Activated CD4-positive, CD25-positive, alpha-beta regulatory T cell treated with anti-CD3 and anti-CD28 coated beads, Interleukin-2, amount 50 U/mL, for 72 hours (primary cell): ENCODE results near the gene MCTP2.
"Not testable (repeated sequence)": the region's sequence is repeated elsewhere in the genome, so short reads cannot be mapped to it uniquely, and the experiment has no call there.

Source experiments
- DNase-seq: peaks from one replicate; pipeline ENCODE4 v3.0.0; 2021

MCTP2 gene

DNA sequence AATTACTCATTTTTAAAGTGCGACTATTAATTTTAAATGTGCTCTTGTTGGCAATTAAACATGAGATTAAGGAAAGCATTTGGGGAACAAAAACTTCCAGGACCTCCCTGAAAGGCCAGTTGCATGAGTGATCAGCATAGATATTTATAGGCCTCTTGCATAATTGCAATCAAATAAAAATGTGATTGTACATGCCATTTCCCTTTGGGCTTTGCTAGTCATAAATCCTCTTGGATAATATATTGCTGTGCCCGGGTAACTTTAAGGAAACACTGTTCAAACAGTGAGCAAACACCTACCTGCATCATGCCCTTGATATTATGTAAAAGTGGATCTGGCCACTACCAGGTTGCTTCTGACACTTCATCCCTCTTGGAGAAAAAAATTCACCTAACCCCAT, 239.1 kb downstream of the MCTP2 start:
- DNase-seq: no peak

DNA sequence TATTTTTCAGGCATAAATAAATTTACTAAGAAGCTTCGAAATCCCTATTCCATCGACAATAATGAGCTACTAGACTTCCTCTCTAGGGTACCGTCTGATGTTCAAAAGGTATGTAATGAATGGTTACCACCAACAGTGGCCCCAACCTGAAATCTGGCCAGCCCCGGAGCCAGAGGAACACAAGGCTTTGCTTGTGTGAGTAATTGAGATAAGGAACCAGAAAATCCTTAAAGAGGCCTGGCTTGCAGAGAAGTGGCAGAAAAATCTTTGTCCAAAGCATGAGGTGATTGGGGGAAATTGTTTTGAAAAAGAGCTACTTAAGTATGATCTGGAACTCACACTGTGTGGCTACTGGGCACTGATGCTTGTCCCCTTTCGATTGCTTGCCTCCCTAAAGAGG, 245.3 kb downstream of the MCTP2 start:
- DNase-seq: no peak

DNA sequence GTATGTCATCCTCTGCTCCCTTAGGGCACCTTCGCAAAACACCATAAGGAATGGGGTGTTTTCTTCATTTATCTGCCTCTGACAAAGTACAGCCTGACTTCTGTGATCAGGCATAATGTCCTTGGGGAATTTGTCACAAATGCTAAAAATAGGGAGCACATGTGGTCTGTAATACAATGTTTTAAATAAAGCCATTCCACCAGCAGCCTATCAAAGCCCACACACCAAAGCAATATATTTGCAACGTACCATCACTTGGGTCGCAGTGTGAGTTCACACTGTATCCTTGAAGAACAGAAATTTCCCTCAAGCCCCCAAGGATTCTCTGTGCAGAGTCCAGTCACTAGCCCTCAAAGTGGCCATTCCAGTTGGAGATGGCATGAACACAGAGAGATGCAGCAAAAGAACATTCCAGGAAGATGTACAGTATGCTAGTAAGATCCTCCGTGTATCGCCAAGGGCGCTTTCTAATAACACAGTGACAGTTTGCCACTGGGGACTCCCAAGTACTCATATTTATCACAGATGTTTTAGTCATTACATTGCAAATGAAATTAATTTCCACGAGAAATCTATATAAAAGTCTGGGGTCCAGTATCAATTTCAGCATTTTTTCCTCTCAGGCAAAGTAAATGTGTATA, 246.7 kb downstream of the MCTP2 start:
- no peak for DNase-seq

- DNase-seq: no peak
Observed at GRCh38 chr15:94478763-94479162, 247.4 kb downstream of the MCTP2 start.

- DNase-seq: no peak
Observed at GRCh38 chr15:94480289-94480834, 249.0 kb downstream of the MCTP2 start.

GRCh38 chr15:94485148-94485719, 253.9 kb downstream of the MCTP2 start:
- DNase-seq: no peak

DNA sequence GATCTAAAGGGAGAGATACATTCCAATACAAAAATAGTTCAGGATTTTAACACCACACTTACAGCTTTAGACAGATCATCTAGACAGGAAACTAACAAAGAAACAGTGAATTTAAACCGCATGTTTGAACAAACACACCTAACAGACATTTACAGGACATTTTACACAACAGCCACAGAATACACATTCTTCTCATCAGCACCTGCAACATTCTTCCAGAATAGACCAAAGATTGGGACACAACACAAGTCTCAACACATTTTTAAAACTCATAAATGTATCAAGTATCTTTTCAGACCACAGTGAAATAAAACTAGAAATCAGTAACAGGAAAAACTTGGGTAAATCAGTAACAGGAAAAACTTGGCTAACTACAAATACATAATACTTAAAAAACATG, 256.3 kb downstream of the MCTP2 start:
- no peak for DNase-seq

- DNase-seq: no peak
Observed at GRCh38 chr15:94493176-94493575, 261.8 kb downstream of the MCTP2 start.

- not testable (repeated sequence) for DNase-seq
Observed at GRCh38 chr15:94493586-94493985, 262.2 kb downstream of the MCTP2 start.

DNA sequence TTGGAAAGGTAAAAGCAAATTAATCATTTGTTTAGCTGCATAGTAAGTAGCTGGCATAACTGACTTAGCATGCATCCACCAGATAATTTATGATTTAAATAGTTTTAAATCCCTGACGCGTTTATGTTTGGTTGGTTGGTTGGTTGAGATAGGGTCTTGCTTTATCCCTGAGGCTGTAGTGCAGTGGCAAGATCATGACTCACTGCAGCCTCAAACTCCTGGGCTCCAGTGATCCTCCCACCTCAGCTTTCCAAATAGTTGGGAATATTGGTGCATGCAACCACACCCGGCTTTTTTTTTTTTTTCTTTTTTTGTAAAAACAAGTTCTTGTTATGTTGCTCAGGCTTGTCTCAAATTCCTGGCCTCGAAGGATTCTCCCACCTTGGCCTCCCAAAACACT, 263.4 kb downstream of the MCTP2 start:
- DNase-seq: no peak

DNA sequence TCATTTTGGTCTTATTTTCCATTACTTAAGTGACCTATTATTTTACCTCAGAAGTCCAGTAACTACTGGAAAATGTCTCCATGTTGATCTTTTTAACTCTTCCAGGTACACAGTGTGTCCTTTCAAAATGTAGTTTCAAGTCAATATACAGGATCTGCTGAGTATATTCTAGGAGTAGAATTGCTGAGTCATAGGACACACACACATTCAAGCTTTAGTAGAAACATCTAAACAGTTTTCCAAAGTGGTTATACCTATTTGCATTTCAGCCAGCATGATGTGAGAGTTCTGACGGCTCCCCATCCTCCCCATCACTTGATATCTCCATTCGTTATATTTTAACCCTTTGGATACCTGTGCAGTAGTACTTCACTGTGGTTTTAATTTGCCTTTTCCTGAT, 271.9 kb downstream of the MCTP2 start:
- DNase-seq: no peak

DNA sequence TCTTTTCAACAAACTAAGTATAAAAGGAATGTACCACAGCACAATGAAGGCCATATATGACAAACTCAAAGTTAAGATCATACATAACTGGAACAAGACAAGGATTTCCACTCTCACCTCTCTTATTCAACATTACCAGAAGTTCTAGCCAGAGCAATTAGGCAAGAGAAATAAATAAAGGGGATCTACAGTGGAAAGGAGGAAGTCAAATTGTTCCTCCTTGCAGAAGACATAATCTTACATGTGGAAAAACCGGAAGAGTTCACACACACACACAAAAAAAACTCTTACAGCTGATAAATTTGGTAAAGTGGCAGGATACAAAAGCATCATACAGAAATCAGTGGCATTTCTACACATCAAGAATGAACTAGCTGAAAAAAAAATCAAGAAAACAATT, 277.9 kb downstream of the MCTP2 start:
- no peak for DNase-seq

DNA sequence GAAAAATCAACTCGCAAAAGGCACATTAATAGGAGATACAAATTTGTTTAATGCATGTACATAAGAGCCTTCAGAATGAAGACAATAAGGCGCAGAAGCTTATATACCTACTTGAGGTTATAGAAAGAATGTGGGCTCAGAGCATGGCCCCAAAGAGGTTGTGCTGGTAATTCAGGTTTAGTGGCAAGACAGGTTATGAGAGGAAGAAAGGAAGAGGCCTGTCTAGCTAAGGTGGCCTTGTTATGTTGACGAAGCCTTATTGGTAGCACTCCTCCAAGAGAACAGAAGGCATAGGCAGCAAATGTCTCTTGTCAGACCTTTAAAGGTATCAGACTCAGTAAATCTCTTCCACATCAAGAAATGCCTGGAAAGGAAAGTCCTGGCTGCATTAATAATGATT, 290.8 kb downstream of the MCTP2 start:
- no peak for DNase-seq

GRCh38 chr15:94523873-94524272, 292.5 kb downstream of the MCTP2 start:
- no peak for DNase-seq

- no peak for DNase-seq
Observed at GRCh38 chr15:94524565-94524964, 293.2 kb downstream of the MCTP2 start.

DNA sequence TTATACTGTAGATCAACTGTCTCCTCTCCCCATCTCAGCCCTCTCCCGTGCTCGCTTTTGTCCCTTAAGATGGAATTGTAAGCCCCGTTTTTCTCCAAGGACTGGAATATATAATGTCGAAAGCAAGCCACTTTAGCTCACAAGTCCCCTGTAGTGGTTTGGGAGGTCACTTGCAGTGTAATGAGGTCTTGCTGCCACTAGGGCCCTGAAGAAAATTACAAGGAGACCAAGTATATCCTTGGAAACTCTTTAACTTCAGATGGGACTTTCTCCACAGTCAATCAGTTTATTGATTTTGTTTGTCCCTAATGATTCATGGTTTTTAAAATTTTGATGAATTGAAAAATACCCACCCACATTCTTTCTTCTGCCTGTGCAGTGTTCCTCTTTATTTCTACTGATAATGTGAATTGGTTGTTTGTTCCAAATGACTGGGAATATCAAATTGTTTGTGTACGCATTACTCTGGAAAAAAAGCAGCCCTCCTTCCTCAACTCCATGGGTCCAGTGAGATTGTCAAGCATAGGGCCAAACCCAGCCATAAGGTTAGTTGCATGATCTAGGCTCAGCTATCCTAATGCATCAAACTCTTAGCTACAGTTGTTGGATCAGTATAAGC, 294.8 kb downstream of the MCTP2 start:
- DNase-seq: no peak

DNA sequence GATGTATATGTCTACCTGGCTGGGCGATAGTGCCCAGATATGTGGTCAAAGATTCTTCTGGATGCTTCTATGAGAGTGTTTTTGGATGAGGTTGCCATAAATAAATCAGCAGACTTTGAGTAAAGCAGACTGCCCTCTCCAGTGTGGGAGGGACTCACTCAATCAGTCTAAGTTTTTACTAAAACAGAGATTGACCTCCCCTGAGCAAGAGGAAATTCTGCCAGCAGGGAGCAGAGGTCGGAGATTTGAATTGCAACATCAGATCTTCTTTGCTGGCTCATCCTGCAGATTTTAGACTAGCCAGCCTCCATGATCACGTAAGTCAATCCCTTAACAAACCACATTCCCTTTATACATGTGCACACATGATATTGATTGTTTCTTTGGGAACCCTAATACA, 300.9 kb downstream of the MCTP2 start:
- no peak for DNase-seq
